Fibroblast of the conjunctiva (primary cell): ENCODE measurements around the gene EVPL.
"Not testable (repeated sequence)": the region's sequence is repeated elsewhere in the genome, so short reads cannot be mapped to it uniquely, and the experiment has no call there.

Source experiments
- DNase-seq: peaks from one replicate; pipeline ENCODE4 v3.0.0-alpha.2; 2010; ENCODE audit warnings: low read depth

Gene EVPL

GRCh38 chr17:76048025-76048605 lies 21.0 kb upstream of the EVPL start:
- DNase-seq = no peak

GRCh38 chr17:76046064-76046463 lies 19.0 kb upstream of the EVPL start:
- DNase-seq = no peak

GRCh38 chr17:76044475-76045007 lies 17.4 kb upstream of the EVPL start:
- DNase-seq = not testable (repeated sequence)

- DNase-seq = not testable (repeated sequence)
These were observed 15.8 kb upstream of the EVPL start for GRCh38 chr17:76042868-76043267.

- no peak for DNase-seq
These were observed 13.3 kb upstream of the EVPL start for GRCh38 chr17:76040376-76040775.

- no peak for DNase-seq
These were observed 12.0 kb upstream of the EVPL start for GRCh38 chr17:76039121-76039520.

- DNase-seq = no peak
These were observed 10.9 kb upstream of the EVPL start for GRCh38 chr17:76038050-76038449.

GRCh38 chr17:76036497-76037261 lies 9.6 kb upstream of the EVPL start:
- no peak for DNase-seq

GRCh38 chr17:76034428-76035350 lies 7.6 kb upstream of the EVPL start:
- no peak for DNase-seq

GRCh38 chr17:76033139-76033538 lies 6.0 kb upstream of the EVPL start:
- no peak for DNase-seq

GRCh38 chr17:76032780-76033108 lies 5.6 kb upstream of the EVPL start:
- no peak for DNase-seq

- DNase-seq = no peak
These were observed 5.1 kb upstream of the EVPL start for GRCh38 chr17:76032073-76032779.

GRCh38 chr17:76026714-76027158 lies 370 bp downstream of the EVPL start:
- no peak for DNase-seq

GRCh38 chr17:76025294-76025693 lies 1.8 kb downstream of the EVPL start:
- DNase-seq = no peak

GRCh38 chr17:76024353-76024752 lies 2.8 kb downstream of the EVPL start:
- DNase-seq = no peak

- no peak for DNase-seq
These were observed 3.2 kb downstream of the EVPL start for GRCh38 chr17:76023900-76024237.

- no peak for DNase-seq
These were observed 3.9 kb downstream of the EVPL start for GRCh38 chr17:76022973-76023899.

- no peak for DNase-seq
These were observed 4.8 kb downstream of the EVPL start for GRCh38 chr17:76022285-76022684.

GRCh38 chr17:76019833-76020467 lies 7.2 kb downstream of the EVPL start:
- no peak for DNase-seq

GRCh38 chr17:76018801-76019200 lies 8.3 kb downstream of the EVPL start:
- no peak for DNase-seq

GRCh38 chr17:76018340-76018680 lies 8.8 kb downstream of the EVPL start:
- no peak for DNase-seq
